Forelimb muscle (tissue), 1 donor: Measurements from ENCODE around the gene ALDH16A1. TPM values are rescaled to one million over a fixed set of nuclear protein-coding genes. Genes with fewer than 3 reads are reported as not detected.

Experiments
- DNase-seq: peaks from one replicate; pipeline ENCODE4 v3.0.0-alpha.2; 2013; ENCODE audit warnings: low read depth
- polyA plus RNA-seq: library from polyadenylated mRNA; unstranded; fragments of 120-200 nt; gene quantifications from one replicate; pipeline ENCODE4 v1.2.1, GENCODE V29; 2013; ENCODE audit not compliant: insufficient read length

Gene ALDH16A1
- polyA plus RNA-seq, 1 donor = 10.1 TPM

GRCh38 chr19:49423071-49423984, 29.7 kb upstream of the ALDH16A1 start, which contains the start of gene PTH2:
PTH2 (minus strand) TSS chr19:49423441; CDS start chr19:49423339, 102 bp downstream.
- no peak for DNase-seq

GRCh38 chr19:49423985-49424303, 29.1 kb upstream of the ALDH16A1 start:
- no peak for DNase-seq

DNA sequence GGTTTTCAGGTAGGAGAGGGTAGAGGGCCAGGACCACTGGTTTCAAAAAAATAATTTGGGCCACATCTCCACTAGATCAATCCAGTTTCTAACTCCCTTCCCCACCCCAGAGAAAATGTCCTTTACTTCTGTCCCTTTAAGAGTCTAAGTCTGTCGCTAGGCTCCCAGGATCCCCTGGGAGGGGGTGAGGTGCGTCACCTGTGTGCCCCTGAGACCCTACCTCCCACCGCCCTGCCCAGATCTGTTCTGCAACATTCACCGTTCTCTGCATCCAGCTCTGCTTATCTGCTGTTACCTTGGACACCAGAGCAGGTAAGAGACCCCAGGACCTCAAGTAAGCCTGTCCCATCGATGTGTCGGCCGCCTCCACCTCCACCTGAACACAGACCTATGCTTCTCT, 27.8 kb upstream of the ALDH16A1 start, which contains the start of gene GFY:
Gene GFY (plus strand): TSS at position 211 of the 400 bp plus-strand sequence. CDS start 1,043 bp downstream, outside the sequence.
- no peak for DNase-seq

- DNase-seq = no peak
These were observed 27.0 kb upstream of the ALDH16A1 start for GRCh38 chr19:49425922-49426592.

GRCh38 chr19:49427339-49427738, 25.7 kb upstream of the ALDH16A1 start:
- DNase-seq = no peak

DNA sequence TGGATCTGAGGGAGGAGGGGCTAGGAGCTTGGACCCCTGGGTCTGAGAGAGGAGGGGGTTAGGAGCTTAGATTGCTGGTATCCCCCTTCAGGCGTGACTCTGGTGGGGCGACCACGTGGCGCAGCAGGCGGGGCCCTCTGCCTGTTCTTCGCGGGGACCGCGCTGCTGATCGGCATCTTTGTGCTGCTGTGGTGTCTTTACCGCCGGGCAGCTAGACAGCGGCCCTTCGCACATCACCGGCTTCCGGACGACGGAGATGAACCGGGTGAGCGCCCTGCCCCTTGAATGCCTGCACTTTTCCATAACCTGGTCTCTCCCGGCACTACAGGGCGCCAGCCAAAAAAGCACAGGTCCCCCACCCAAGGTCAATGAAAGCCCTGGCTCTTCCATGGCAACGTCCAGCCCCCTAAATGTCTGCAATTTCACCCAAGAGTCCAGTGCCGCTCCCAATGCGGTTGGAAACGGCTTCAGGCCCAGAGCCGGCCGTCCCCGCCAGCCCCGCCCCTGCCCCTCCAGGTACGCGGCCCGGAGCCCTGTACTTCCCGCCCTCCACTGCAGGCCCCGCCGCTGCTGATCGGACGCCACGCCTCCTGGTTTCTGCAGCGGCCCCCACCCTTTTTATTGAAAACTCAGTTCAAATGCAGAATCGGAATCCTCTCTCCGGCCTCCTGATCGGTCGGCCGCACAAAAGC, 25.0 kb upstream of the ALDH16A1 start:
- no peak for DNase-seq

DNA sequence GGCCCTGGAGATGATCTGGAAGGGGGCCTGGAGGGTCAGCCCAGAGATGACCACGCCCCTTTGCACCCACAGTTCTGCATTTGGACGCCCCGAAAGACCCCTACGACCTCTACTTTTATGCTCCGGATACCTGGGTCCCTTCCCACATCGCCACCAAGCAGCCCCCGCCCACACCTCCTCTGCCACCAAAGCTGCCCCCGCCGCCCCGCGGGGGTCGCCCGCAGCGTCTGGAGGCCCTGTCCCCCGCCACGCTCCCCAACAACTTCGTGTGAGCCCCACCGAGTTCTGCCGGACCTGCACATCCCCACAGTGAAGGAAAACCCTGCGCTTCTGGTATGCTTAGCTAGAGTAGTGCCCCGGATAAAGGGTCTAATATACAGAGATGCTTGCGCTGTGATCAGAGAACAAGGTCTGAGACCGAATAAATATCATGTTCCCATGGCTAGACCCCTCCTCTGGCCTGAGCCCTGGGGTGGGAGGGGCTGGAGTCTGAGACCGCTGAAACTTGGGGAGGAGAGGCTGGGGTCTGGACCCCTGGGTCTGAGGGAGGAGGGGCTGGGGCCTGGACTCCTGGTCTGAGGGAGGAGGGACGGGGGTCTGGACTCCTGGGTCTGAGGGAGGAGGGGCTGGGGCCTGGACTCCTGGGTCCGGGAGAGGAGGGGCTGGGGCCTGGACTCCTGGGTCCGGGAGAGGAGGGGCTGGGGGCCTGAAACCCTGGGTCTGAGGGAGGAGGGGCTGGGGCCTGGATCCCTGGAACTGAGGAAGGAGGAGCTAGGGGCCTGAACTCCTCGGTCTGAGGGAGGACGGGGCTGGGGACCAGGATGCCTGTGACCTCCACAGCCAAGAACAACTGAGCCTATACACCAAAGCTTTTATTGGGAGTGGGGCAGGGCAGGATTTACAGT, 24.2 kb upstream of the ALDH16A1 start:
- DNase-seq = no peak

DNA sequence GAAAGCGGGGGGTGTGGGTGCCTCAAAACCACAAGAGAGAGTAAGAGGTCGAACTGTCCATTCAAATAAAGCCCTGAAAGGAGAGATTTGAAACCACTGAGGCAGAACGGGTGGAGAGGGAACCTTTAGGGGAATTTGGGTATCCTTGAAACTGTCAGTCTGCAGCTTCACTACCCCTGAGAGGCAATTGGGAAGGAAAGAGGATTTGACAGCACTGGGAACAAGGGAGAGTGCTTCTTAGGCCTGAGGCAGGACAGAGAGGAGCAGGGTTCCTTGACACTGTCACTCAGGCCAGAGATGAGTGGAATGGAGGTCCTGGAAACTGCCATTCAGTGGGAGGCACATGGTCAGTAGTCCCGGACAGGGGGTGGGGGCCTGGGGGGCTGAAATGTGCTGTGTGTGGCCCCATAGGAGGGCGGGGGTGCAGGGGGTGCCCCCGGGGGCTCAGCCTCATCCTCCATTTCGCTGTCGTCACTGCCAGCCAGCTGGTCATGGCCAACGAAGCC, 22.8 kb upstream of the ALDH16A1 start:
- DNase-seq = no peak

- DNase-seq = no peak
These were observed 22.2 kb upstream of the ALDH16A1 start for GRCh38 chr19:49430678-49431329.

- no peak for DNase-seq
These were observed 21.7 kb upstream of the ALDH16A1 start for GRCh38 chr19:49431330-49431749.

DNA sequence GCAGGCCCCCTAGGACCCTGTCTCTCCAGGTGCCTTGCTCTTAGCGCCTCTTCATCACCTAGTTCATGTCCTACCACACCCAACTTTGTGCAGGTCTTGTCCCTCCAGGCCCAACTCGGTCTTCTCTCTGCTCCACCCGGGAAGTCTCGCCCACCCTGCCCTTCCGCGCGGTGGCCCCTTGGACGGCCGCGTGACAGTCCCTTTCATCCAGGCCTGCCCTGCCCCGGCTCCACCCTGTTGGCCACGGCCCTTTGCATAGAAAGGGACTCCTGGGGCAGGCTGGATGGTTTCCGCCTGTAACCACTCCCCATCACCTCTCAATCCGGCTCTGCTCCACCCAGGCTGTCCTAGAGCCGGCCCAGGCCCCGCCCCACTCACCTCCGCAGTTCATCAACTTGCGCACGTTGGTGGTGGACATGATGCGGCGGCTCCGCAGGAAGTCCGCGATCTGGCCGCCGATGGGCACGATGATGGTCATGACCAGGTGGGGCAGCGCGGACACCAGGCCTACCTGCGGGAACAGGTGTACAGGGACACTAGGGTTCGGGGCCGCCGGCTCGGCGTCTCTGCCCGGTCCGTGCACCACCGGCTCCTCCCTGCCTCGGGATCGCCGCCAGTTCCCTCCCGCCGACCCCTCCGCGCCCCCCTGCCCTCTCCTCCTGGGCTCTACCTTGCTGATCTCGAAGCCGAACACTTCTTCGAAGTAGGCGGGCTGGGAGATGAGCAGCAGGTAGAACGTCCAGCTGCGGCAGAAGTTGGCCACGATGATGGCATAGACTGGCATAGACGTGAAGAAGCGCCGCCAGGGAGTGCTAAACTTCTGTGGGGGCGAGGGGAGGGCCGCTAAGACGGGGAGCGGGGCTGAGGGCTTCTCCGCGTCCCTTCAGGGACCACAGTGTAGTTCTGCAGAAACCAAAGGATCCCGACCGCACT, 20.6 kb upstream of the ALDH16A1 start:
- no peak for DNase-seq

- DNase-seq = no peak
These were observed 19.7 kb upstream of the ALDH16A1 start for GRCh38 chr19:49433240-49433901.

DNA sequence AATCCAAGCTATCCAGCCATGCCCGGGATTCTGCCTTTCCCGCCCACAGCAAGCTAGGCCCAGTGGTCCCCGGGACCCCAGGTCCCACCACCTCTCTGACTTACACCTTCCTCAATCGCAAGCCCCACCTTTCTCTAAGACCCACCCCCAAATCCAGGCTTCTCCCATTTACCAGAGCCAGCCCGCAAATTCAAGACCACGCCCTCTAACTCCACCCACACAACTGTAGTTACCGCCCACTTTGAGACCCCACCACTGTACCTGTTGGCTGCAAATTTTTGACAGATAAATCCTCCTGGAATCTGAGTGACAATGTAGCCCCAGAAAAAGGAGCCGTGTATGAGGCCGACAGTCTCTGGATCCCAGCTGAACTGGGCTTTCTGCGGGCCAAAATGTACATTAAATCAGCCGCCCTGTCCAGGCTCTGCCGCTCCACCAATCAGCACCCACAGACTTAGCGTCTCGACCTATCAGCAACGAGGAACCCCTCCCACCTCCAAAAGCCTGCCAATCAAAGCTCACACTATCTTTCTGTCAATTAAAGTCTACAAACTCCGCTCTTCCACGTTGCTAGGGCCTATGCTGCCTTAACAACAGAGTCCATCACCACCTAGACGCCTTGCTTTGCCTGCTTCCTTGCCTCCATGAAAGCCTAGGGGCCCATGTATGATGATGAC, 18.0 kb upstream of the ALDH16A1 start:
- no peak for DNase-seq

- no peak for DNase-seq
These were observed 17.4 kb upstream of the ALDH16A1 start for GRCh38 chr19:49435670-49436069.

GRCh38 chr19:49436381-49437017, 16.5 kb upstream of the ALDH16A1 start:
- DNase-seq = no peak

DNA sequence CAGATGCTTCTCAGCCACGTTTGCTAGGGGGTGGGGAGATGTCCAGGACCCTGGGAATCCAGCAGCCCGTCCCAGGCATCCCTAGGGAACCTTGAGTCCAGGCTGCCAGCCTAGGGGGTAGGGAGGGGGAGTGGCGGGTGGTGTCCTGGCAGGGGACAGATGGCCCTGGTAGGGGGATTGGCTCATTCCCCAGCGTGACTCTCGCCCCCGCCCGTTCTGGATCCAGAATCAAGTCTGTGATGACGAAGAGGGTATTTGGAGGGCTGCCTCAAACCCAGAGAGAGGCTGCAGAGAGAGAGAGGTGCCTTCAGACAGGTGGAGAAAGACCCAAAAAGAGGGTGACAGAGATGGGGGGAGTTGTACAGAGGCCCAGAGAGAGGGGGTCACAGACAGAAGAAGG, 15.8 kb upstream of the ALDH16A1 start:
- no peak for DNase-seq

DNA sequence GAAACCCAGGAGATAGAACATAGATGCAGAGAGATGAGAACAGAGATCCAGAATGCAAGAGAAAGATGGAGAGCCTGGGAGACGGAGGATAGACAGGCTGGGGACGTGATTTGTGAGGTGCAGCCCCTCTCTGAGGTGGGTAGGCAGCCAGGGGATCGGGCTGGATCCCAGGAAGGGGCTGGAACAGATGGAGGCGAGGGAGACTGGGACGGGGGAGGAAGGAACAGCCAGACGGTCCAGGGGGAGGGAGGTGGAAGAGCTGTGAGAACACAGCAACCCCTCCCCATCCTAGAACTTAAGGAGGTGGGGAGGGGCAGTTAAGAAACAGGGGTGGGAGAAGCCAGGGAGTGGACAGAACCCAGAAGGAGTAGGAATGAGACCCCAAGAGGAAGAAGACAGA, 14.8 kb upstream of the ALDH16A1 start:
- no peak for DNase-seq

DNA sequence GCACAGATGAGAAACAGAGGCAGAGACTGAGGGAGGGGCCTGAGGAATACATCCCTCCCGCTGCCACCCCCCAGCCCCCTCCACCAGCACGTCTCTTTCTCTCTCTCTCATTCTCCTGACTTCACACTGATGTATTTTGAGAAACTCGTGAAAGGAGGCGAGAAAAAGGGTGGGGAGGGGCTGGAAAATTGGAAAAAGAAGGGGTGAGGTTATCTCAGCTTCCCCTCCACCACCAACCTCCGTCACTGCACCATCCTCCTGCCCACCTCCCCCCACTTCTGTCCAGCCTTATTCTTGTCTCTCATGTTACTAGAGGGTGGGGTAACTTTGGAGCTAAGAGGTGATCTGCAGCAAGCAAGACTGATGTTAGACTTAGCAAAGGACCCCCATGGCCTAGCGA, 13.2 kb upstream of the ALDH16A1 start:
- DNase-seq = no peak
